Urinary bladder (tissue), 4 donors: Measurements from ENCODE around the gene RPAIN. TPM values are rescaled to one million over a fixed set of nuclear protein-coding genes. Genes with fewer than 3 reads are reported as not detected.

ENCODE experiments used
- DNase-seq: peaks from one replicate; pipeline ENCODE4 v3.0.0-alpha.2; 2015; ENCODE audit errors: extremely low spot score
- H3K27ac ChIP-seq: one replicate; pipeline ENCODE4 v1.5.1; 2013; ENCODE audit warnings: low read depth, mild to moderate bottlenecking, moderate library complexity
- H3K36me3 ChIP-seq: one replicate; pipeline ENCODE4 v1.6.1; 2013; ENCODE audit warnings: mild to moderate bottlenecking, moderate library complexity; ENCODE audit not compliant: insufficient read depth
- H3K4me1 ChIP-seq: one replicate; pipeline ENCODE4 v1.6.1; 2013; ENCODE audit warnings: mild to moderate bottlenecking, moderate library complexity; ENCODE audit not compliant: insufficient read depth
- H3K4me3 ChIP-seq: one replicate; pipeline ENCODE4 v1.5.1; 2013; ENCODE audit warnings: low read depth, low read length
- WGBS: extraction: QIAGEN DNeasy Blood & Tissue Kit; methylation state at CpG from one replicate; pipeline ENCODE4 v1.1.7; 2013; 5-methylcytosine and 5-hydroxymethylcytosine counted together
- polyA plus RNA-seq: library from polyadenylated mRNA; stranded (reverse); fragments of 200-250 nt; gene quantifications from one replicate; pipeline ENCODE4 v1.2.3, GENCODE V29; 2013
- total RNA-seq: library from RNA; depleted of rRNA; stranded (reverse); fragments of >200 nt; gene quantifications from one replicate; pipeline ENCODE4 v1.2.3, GENCODE V29; 2014
- donor health status: healthy with polysubstance abuse.
- donor health status: healthy.

The RPAIN gene
- total and polyA plus RNA-seq, 2 donors, result 29.7 to 31.5 TPM

DNA sequence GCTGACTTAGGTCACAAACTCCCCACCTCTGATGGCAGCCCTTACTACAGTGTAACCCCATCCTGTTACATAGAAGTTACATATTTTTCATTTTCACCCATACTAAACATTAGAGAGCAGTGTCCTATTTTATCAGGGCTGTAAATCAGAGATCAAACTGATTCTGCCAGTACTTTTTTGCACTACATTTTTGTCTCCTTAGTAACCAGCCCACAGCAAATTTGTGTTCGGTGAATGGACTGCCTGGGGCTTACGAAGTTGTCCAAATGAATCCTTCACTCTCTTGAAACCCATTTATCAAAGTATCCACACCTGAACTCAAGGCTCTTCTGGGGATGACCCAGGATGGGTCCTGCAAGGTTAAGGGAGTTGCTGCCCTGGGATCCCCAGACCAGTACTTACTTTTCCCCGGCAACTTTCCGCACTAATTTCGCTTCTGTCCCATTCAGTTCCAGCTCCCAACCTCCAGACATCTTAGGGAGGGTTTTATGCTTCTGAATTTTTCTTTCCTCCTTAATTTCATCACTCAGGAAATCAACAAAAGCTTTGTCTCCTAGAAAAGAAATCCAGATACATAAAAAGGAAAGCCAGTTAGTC lies 17.8 kb downstream of the RPAIN start:
- H3K4me3 ChIP-seq, result peak overlapping the region; percentile 99
- H3K27ac ChIP-seq, result no peak overlapping the region
- DNase-seq, result no peak
- 64% methylated on average over 5 of the region's 5 CpGs for WGBS
- no peaks in the 10 kb centered on the region for H3K36me3 ChIP-seq
- no peaks in the 10 kb centered on the region for H3K4me1 ChIP-seq

DNA sequence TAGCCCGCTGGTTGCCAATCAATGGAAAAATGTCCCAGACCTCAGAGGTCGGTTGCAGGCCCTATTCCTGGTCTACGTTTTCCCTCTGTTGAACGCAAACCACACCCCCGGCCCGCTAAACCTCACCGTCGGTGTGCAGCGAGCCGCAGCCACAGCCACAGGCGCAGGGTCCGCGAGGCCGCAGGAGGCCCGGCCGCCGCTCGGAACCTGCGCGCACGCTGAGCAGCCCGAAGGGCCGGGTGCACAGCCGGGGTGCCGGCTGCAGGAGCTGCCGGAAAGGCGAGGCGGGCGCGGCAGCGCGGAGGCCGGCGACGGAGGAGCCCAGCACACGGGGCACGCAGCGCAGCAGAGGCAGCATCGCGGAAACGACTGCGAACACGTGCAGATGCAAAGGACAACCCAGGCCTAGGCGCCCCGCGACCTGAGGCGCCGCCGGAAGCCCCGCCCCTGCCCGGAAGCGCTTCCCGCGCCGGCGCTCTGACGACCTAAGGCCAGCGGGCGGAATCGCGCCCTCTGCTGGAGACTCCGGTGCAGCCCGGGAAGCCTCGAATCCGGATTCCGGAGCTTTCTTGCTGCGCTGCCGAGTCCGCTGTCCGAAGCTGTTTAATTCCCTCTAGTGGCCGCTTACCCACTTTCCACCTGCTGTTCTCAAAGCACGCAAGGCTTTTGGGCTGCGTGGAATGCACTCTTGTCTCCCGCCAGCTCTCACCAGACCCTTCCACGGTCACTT lies 18.9 kb downstream of the RPAIN start, which contains the start of gene C1QBP:
TSS of gene C1QBP (minus strand) at position 440 of the 730 bp plus-strand sequence. CDS start at position 358, 82 bp downstream.
- Histone ChIP-seq H3K27ac (no peak within 1 kb of the TSS), H3K4me3 (peak within 1 kb of the TSS; percentile 99), H3K4me1 (no peaks in the 10 kb centered on the region), H3K36me3 (no peaks in the 10 kb centered on the region)
- peak; percentile 82 for DNase-seq
- WGBS, result under 1% methylated on average over 75 of the region's 75 CpGs

DNA sequence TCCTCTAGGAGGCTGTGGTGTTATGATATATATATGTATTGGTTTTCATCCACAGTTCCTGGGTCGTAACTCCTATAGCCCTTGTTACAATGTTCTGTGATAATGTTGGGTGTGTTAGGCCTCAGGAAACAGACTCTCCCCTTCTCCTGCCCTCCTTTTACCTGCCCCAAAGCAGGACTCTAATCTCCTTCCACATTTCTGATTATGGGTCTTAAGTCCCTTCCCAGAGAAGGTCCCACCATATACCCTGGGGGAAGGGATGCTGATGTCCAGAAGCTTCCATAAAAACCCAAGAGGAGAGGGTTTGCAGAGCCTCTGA lies 19.4 kb downstream of the RPAIN start:
- no peak for DNase-seq
- Histone ChIP-seq H3K4me1 (no peaks in the 10 kb centered on the region), H3K27ac (no peak overlapping the region), H3K4me3 (no peak overlapping the region), H3K36me3 (no peaks in the 10 kb centered on the region)
- 24% methylated on average over 1 of the region's 1 CpG for WGBS

GRCh38 chr17:5443728-5444127 lies 23.7 kb downstream of the RPAIN start:
- no peaks in the 10 kb centered on the region for H3K4me1 ChIP-seq
- WGBS, result 97% methylated on average over 6 of the region's 6 CpGs
- H3K36me3 ChIP-seq, result no peaks in the 10 kb centered on the region
- H3K27ac ChIP-seq, result no peak overlapping the region
- no peak overlapping the region for H3K4me3 ChIP-seq
- no peak for DNase-seq

- no peak for DNase-seq
- H3K4me3 ChIP-seq, result no peak overlapping the region
- no peak overlapping the region for H3K27ac ChIP-seq
- H3K36me3 ChIP-seq, result no peaks in the 10 kb centered on the region
- H3K4me1 ChIP-seq, result no peaks in the 10 kb centered on the region
- 95% methylated on average over 22 of the region's 22 CpGs for WGBS
Observed at GRCh38 chr17:5444209-5444608, 24.2 kb downstream of the RPAIN start.

DNA sequence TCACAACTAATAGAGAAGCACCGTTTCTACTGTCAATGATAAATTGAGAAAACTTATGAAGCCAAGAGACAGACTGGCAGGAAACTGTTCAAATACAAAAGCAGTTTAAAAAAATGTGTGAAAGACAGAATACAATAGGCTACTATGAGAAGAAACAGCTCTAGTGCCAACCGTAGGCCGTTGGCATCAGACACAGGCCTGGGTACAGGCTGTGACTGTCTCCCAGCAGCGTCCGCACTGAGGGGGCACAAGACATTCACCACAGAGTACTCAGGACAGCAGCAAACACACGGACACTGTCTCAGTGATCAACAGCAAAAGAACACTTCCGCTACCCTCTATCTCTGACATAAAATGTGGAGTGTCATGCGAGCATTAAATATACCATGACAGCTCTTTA lies 26.8 kb downstream of the RPAIN start:
- no peak overlapping the region for H3K4me3 ChIP-seq
- H3K4me1 ChIP-seq, result no peaks in the 10 kb centered on the region
- no peaks in the 10 kb centered on the region for H3K36me3 ChIP-seq
- no peak overlapping the region for H3K27ac ChIP-seq
- no peak for DNase-seq
- WGBS, result 91% methylated on average over 8 of the region's 8 CpGs

- WGBS, result 87% methylated on average over 10 of the region's 10 CpGs
Observed at GRCh38 chr17:5464717-5465507, 44.9 kb downstream of the RPAIN start.

GRCh38 chr17:5466295-5466694 lies 46.3 kb downstream of the RPAIN start:
- H3K36me3 ChIP-seq, result peaks cover 2% of the 10 kb centered on the region
- H3K27ac ChIP-seq, result no peak overlapping the region
- WGBS, result 91% methylated on average over 4 of the region's 4 CpGs
- DNase-seq, result no peak
- peaks cover 3% of the 10 kb centered on the region for H3K4me1 ChIP-seq
- no peak overlapping the region for H3K4me3 ChIP-seq

More at GRCh38 chr17:5464717-5465507, 44.9 kb downstream of the RPAIN start:
- Histone ChIP-seq H3K4me1 (peaks cover 3% of the 10 kb centered on the region), H3K4me3 (no peak overlapping the region), H3K36me3 (peaks cover 2% of the 10 kb centered on the region), H3K27ac (no peak overlapping the region)
- DNase-seq, result no peak

GRCh38 chr17:5467416-5467815 lies 47.4 kb downstream of the RPAIN start:
- Histone ChIP-seq H3K27ac (no peak overlapping the region), H3K4me1 (peaks cover 3% of the 10 kb centered on the region), H3K4me3 (peak overlapping the region; percentile 81), H3K36me3 (no peaks in the 10 kb centered on the region)
- 3% methylated on average over 8 of the region's 8 CpGs for WGBS
- no peak for DNase-seq

DNA sequence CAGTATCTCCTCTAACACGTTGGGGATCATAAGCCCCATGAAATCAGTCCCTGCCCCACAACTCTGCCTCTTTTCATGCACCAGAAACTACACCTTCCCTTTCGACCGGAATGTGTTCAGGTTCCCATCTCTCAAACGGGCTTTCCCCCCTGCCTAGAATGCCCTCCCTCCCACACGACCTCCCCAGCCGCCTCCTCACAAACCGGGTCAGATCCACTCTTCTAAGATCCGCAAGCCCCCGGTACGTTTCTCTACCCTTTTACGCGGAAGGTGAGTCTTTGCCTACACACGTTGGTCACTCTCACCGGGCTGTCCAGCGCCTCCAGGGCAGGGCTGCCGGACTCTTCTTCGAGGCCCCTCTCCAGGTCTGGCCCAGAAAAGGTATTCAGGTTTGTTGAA lies 48.1 kb downstream of the RPAIN start:
- Histone ChIP-seq H3K36me3 (peaks cover 1% of the 10 kb centered on the region), H3K27ac (no peak overlapping the region), H3K4me1 (peaks cover 3% of the 10 kb centered on the region), H3K4me3 (peak overlapping the region; percentile 81)
- under 1% methylated on average over 17 of the region's 17 CpGs for WGBS
- no peak for DNase-seq

DNA sequence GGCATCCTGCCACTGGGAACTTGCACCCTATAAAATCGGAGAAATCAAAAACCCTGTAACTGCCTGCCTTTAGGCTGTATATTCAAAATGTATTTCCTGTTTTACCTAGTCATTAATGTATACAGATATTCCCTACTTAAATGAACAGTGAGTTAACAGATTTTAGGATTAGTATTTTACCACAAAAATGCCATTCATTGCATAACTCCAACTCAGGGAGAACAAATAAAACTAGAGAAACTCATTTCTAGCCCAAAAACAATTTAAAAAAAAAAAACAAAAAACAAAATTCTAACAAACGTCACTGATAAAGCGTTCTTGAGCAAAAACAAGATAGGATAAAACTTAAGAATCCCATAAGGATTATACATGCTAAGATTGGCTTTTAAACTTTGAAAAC lies 52.5 kb downstream of the RPAIN start:
- 84% methylated on average over 3 of the region's 3 CpGs for WGBS
- H3K4me1 ChIP-seq, result no peaks in the 10 kb centered on the region
- H3K4me3 ChIP-seq, result no peak overlapping the region
- H3K27ac ChIP-seq, result no peak overlapping the region
- H3K36me3 ChIP-seq, result peaks cover 4% of the 10 kb centered on the region
- no peak for DNase-seq

GRCh38 chr17:5473906-5474305 lies 53.9 kb downstream of the RPAIN start:
- DNase-seq, result no peak
- no peak overlapping the region for H3K27ac ChIP-seq
- WGBS, result 93% methylated on average over 2 of the region's 2 CpGs
- peaks cover 8% of the 10 kb centered on the region for H3K36me3 ChIP-seq
- H3K4me1 ChIP-seq, result no peaks in the 10 kb centered on the region
- H3K4me3 ChIP-seq, result no peak overlapping the region

DNA sequence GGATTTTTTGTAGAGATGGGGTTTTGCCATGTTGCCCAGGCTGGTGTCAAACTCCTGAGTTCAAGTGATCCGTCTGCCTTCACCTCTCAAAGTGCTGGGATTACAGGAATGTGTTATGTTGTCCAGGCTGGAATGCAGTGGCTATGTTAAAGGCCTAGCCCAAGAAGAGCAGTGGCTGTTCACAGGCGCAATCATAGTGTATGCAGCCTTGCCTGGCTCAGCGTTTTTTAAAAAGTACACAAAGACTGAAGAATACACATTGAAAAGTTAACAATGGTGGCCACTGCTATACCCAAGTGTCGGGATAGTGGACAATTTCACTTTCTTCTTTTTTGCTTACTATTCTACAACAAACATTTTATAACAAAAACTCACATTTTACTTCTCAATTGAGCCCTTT lies 59.0 kb downstream of the RPAIN start:
- DNase-seq, result no peak
- H3K4me1 ChIP-seq, result no peaks in the 10 kb centered on the region
- H3K4me3 ChIP-seq, result no peak overlapping the region
- 94% methylated on average over 4 of the region's 4 CpGs for WGBS
- H3K36me3 ChIP-seq, result peaks cover 12% of the 10 kb centered on the region
- H3K27ac ChIP-seq, result no peak overlapping the region

DNA sequence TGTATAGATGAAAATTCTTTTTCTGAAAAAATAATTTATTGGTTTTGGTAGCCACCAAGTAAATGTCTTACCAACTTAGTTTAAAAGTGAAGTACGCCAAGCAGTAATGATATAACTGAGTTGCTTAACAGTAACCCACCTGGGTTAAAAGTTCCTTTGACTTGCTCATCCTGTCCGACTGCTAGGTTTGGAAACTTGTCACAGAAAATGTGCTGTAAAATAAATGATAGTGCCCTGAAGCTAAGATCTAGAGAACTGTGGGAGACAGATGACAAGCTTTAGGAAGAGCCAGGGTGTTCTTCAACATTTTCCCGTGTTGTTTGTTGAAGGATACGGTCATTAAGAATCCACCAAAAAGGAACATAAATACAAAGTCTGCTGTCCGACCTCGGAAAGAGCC lies 61.0 kb downstream of the RPAIN start:
- no peak overlapping the region for H3K4me3 ChIP-seq
- H3K36me3 ChIP-seq, result peaks cover 10% of the 10 kb centered on the region
- WGBS, result 87% methylated on average over 6 of the region's 6 CpGs
- no peak for DNase-seq
- no peaks in the 10 kb centered on the region for H3K4me1 ChIP-seq
- H3K27ac ChIP-seq, result no peak overlapping the region
